Umbilical cord (tissue), 2 donors: ENCODE measurements around the gene RALGDS. TPM values are rescaled to one million over a fixed set of nuclear protein-coding genes. Genes with fewer than 3 reads are reported as not detected.
A peak's percentile ranks its signal among the peaks of the same experiment; 100 is the strongest.
"Not testable (repeated sequence)": the region's sequence is repeated elsewhere in the genome, so short reads cannot be mapped to it uniquely, and the experiment has no call there.

Source experiments
- DNase-seq: peaks from one replicate; pipeline ENCODE4 v3.0.0-alpha.2; 2015; ENCODE audit warnings: low spot score
- total RNA-seq: library from RNA; depleted of rRNA; stranded (reverse); fragments of >200 nt; gene quantifications from one replicate; pipeline ENCODE4 v1.2.3, GENCODE V29; 2014; ENCODE audit warnings: low replicate concordance; ENCODE audit not compliant: insufficient read depth

Gene RALGDS
- total RNA-seq, 1 donor from 2014 or later: 21.9 TPM

DNA sequence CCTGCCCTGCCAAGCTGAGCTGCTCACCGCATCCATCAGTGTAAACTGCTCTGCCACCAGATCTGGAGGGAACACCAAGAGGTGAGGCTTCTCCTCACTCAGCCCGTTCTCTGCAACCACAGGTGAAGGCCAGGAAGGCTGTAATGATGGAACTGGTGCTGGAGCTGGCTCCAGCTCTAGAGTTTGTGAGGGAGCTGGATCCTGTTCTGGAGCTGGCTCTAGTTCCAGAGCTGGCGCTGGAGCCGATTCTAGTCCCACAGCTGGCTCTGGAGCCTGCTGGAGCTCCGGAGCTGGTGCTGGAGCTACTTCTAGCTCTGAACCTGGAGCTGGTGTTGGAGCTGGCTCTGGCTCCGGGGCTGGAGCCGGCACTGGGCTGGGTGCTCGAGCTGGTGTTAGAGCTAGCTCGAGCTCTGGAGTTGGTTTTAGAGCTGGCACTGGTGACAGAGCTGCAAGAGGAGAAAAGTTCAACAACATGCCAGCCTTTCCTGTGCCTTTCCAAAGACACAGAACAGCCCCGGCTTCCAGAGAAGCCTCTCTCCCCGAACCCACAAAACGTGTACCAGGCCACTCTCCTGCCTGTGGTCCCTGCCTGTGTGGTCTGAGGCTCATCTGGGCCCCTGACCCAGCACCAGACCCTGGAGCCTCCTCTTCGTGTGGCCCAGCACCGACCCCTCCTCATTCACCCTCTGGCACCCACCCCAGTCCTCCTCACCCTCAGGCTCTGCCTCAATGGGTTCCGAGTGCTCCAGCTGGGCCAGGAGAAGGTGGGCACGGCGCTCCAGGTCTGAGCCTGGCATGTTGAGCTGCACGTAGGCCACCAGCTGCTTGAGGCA, 12.9 kb downstream of the RALGDS start:
- no peak for DNase-seq

DNA sequence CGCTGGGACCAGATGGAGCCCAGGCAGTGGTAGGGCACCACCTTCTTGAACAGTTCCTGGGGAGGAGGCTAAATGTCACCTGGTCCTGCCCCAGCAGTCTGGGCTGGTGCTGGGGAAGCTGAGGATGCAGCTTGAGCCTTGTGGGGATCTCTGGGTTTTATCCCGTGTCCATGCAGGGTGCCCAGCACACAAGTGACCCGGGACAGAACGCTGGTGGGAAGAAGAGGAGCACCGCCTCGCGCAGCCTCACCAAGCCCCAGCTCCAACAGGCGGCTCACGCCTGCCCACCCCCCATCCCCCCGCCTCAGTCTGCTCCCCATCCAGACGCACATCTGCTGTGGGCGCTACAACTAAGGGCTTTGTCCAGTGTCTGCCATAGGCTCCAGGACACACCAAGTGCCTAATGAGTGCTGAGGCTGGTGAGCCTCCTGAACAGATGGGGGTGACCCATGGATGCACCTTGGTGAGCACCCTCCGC, 13.8 kb downstream of the RALGDS start:
- no peak for DNase-seq

DNA sequence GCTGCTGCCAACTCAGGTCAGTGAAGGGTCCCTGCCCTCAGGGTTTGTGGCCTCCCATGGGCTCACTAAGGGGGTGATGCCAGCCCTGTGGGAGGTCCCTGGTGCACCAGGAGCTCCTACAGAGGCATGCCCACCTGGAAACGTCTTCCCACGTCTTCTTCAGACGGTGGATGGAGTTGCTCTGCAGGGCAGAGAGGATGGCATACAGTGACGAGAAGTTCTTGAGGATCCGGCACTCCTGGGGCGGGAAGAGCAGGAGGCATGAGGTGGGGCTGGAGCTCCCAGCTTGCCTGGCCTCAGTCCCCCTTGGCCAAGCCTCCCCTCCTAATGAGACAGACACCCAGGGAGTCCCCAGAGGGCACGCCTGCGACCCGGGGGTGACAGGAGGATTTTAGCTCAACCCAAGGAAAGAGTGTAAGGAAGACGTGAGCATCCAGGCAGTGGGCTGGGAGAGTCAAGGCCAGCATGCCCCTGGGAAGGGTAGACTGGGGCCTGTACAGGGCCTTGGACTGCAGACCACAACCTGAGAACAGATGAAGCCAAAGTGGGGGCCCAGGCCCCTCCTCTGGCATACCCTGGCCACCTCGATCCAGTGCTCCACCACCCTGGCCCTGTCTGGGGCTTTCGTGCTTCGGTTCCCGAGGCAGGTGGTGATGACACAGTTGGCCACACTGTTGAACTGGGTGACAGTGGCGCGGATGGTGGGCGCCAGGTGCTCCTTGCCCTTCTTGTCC, 14.4 kb downstream of the RALGDS start:
- no peak for DNase-seq

DNA sequence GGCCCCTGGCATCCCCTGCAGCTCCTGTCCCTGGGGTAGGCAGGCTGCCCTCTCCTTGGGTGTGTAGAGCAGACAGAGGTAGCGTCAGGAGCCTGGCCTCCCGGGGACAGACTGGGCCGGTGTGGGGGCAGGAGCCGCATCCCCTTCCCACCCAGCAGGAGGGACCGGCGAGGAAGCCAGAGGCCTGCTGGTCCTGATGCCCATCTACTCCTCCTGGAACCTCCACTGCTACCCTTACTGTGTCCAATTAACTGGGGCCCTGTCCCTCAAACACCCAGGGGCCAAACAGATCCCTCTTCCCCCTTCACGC, 15.6 kb downstream of the RALGDS start:
- DNase-seq: no peak

DNA sequence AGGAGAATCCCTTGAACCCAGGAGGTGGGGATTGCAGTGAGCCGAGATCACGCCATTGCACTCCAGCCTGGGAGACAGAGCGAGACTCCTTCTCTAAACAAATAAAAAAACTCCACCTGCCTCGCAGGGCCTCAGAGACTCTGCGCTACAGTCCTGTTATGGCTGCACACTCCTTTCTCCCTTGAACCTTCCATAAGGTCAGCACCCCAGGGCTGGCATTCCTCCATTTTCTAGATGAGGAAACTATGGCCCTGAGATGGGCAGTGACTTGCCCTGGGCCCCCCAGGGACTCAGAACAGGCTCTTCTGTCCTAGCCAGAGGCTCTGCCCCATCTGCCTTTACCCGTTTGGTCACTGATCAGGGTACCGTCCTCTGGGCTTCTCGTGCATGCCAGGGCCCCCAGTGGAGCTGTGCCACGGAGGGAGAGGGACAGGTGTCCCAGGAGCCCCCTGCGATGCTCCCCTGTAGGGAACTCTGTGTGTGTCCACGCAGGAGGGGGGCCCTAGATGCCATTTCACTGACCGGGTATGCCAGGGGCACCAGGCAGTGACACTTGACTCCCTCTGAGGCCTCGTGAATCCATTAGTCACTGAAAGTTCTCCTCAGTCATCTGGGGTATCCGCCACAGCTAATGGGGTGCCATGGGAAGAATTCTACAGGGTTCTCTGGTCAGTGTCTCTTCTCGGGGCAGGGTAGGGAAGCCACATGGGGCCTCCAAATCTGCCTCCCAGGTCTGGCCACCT, 16.2 kb downstream of the RALGDS start:
- DNase-seq: no peak

DNA sequence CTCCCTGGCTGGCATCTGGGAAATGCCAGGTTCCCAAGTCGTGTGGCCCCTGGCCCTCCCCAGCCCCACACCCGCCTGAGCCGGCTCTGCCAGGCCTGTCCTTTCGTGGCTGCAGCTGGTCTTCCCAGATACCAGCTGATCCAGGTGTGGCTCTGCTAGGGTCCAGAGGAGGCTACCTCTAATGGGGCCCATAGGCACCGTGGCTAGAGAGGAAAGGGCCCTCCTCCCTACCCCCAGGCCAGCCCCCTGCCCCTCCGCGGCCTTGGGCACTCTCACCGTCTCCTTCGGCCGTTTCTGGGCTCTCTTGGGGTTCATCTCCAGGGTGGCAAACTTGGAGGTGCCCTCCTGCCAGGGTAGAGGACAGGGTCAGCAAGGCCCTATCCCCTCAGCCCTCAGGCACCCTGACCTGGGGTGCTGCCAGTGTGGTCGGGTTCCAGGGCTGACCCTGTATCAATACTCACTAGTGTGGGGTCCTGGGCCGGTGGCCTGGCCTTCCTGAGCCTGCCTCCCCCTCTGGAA, 17.0 kb downstream of the RALGDS start:
- no peak for DNase-seq

DNA sequence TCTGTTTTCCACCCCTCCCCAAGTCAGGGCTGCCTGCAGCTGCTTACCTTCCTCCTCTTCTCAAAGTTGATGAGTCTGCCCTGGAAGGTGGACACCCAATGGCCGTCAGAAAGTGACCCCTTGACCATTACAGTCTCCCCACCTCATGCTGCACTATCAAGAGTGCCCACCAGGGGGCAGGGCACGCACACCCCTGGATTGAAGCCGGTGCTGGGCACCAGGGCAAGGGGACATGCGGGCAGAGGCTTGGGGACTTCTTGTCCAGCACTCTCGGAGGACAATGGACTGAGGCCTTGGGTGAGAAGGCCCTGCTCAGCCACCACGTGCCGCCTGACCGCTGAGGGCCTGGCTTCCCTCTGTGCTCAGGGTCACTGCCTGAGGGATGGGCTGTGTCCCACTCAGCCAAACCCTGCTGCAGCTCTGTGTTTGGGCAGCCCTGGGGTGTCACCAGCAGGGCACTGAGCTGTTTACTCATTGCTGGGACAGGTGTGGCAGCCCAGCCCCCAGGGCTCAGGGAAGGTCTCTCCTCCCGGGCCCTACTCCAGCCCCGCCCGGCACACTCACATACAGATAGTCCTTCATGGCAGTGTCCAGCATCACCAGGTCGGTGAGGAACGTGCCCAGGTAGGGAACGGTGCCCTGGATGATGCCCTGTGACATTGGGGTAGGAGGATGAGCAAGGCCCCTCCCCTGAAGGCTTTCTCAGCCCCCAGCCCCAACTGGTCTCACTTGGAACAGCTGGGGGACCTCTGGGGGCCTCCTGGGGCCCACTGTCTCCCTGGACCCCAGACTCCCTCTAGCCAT, 17.7 kb downstream of the RALGDS start:
- peak; percentile 27 for DNase-seq

DNA sequence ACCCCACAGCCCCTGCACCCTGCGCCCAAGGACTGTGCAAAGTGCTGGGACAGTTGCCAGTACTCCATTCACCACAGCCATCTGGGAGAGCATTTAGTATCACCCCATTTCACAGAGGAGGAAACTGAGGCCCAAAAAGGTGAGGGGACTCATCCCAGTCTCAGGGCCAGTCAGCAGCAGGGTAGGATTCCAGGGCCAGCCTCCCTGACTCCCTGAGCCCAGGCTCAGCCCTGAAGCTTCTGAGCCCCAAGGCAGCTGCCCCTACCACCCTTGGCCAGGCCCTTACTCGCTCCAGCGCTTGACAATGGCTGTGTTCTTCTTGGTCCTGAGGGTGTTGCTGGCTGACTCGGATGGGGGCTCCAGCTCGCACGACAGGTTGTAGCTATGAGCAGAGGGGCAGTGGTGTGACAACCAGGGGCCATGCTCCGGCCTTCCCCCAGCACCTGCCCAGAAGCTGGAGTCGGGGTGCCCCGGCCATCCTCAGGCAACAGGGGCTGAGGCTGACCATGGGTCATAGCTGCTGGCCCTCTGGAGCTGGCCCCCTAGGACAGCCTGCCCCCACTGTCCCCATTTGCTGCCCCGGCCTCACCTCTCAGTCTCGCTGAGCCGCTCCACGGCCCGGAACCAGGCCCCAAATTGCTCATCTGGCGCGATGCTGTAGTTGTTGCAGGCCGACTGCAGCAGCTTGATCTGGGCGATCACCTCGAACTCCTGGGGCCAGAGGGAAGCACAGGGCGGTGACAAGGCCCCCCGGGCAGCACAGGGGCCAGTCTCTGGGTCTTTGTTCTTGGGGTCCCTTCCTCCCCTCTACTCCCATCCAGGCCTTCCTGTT, 18.6 kb downstream of the RALGDS start:
- DNase-seq: no peak

DNA sequence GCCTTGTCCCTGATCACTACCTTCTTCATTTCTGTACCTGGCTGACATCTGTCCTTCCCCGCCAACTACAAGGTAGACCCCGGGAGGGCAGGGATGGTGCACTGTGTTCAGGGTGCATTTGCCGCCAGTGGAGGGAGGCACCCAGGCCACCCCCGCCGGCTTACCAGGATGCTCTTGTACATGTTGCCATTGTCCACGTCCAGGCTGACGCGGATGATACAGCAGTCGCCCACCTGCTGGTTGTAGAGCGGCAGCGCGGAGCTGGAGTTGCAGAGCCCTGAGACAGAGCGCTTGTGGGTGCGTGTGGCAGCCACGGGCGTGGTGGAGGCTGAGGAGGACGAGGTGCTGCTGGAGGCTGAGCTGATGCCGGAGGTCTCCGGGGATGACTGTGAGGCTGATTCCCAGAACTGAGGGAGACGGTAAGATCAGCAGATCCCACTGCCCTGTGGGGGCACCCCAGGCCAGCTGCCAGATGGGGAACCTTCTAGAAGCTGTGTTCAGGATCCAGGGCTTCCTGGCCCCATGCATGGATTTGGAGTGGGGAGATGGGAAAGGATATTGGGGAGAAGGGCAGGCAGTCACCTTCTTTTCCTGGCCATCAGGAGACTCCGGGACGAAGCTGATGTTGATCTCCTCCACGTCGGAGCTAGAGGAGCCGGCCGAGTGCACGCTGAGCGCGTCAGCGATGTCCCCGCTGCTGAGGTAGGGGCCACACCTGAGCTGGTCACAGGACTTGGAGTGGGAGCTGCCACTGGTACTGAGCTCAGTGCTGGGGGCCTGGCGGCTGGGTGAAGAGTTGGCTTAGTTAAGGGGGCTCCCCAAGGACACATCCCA, 19.5 kb downstream of the RALGDS start:
- DNase-seq: no peak

DNA sequence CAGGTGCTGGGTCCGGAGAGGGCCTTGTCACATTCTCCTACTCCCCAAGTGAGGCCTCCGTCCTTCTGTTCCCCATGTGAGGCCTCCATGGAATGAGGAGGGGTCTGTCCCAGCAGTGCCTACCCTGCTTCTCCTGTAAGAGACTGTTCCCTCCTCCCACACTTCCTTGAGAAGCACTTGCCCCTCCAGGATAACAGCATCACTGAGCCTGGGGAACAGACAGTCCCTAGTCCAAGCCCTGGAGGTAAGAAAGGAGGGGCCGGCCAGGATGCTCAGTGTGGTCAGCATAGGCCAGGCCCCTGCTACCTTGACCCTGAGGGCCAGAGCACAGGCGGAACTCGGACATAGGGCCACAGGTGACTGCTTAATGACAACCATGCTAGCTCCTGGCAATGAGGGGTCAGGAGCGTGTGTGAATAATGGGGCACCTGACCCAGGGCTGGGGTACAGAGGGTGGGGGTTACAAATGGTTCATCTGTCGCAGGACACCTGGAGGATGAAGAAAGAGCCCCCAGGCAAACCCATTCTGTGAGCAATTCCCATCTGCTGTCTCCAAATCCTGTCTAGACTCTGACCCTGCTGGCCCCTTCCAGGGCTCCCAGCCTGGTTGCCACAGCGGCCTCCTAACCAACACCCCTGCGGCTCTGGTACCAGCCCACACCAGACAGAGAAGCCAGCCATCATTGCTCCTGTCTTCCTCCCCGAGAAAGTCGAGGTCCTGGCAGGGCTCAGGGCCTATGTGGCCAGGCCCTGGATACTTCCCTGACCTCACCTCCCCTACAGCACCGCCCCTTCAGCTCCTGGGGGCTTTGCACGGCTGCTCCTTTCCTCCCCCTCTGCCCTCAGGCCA, 20.3 kb downstream of the RALGDS start:
- no peak for DNase-seq

DNA sequence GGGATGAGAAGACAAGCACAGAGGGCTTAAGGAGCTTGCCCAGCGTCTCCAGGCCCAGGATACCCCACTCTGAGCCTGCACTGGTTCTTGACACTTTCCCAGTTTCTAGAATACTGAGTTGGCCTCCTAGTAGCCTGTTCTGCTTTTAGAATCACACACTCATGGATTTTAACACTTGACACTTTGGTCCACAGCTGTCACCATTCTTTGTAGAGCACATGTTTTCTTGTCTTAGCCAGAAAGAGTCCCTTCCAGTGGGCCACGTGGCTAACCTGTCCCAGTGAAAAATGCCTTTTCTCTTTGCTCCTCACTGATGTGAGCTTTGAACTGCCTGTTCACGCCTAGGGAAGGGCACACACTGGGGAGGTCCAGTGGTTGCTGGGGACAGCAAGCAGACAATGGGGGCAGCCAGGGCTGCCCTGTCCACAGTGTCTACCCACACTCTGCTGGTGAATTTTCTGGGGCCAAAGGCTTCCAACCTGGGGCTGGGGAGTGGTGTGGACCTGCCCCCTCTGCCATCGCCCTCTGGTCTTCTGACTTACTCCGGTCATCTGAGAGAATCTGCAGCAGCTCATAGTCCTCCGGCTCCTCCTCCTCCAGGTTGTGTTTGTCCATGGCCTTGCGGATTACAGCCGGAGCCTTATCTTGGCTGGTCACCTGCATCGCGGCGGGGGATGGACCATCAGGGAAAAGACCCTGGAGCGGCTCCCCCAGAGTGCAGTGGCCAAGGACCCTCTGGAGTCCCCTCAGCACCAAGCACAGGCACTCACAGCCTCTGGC, 21.1 kb downstream of the RALGDS start:
- DNase-seq: no peak

DNA sequence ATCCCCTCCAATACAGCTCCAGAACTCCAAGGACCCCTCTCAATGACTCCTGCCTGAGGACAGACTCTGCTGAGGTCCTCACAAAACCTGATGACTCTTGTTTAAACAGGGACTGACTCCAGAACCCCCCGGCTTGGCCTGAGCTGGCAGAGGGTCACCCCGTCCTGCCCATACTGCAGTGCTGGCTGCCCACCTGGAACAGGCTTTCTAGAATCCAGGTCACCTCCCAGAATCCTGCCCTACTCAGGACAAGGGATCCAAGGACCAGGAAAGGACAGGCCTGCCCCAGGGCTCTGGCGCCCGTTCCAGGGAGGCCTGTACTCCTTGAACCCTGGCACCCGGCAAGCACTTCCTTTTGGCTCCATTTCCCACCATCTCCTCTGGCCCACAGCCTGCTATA, 22.2 kb downstream of the RALGDS start:
- DNase-seq: no peak

DNA sequence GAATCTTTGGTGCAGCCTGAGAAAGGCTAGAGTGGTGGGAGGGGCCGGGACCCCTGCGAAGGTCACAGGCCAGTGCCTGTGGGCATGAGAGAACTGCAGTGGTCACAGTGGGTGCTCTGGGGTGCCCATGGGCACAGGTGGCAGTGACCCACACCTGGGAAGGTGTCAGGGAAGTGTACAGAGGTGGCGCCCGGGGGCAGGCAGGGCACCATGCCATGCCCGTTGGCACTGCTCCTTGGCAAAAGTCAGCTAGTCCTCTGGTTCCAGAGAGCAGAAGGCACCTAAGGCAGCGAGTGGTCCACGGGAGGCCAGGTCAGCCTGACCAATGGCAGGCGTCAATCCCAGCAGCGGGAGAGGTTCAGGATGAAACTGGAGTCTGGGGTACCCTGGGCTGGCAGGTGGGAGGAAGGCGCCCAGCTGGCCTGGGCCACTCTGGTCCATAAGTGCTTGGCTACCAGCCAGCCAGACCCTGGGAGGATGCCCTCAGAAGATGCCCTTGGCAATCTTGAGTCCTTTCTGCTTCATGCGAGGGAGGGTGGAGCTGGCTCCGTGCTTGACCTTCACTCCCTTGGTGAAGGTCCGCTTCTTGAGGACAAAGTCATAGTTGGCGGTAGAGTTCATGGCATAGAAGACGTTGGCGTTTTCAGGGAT, 22.8 kb downstream of the RALGDS start:
- DNase-seq: no peak

DNA sequence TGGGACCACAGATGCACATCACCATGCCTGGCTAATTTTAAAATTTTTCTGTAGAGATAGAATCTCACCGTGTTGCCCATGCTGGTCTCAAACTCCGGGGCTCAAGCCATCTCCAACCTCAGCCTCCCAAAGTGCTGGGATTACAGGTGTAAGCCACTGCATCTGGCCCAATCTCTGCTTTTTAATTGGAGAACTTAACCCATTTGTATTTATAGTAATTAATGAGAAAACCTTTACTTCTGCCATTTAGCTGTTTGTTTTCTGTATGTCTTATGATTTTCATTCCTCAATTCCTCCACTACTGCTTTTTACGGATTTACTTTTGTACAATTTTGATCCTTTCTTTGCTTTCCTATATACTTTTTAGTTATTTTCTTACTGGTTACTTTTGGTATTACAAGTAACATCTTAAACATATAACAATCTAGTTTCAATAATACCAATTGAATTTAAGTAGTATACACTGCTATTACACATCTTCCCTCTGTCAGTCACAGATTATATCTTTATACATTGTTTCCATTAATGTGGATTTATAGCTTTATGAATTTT, 26.1 kb downstream of the RALGDS start:
- DNase-seq: no peak

DNA sequence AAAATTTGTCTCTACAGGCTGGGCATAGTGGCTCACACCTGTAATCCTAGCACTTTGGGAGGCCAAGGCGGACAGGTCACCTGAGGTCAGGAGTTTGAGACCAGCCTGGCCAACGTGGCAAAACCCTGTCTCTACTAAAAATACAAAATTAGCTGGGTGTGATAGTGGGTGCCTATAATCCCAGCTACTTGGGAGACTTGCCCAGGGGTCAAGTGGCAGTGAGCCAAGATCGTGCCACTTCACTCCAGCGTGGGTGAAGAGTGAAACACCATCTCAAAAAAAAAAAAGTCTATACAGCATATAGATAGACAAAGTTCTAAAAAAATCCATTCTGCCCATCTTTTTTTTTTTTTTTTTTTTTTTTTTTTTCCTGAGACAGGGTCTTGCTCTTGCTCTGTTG, 26.7 kb downstream of the RALGDS start:
- not testable (repeated sequence) for DNase-seq

DNA sequence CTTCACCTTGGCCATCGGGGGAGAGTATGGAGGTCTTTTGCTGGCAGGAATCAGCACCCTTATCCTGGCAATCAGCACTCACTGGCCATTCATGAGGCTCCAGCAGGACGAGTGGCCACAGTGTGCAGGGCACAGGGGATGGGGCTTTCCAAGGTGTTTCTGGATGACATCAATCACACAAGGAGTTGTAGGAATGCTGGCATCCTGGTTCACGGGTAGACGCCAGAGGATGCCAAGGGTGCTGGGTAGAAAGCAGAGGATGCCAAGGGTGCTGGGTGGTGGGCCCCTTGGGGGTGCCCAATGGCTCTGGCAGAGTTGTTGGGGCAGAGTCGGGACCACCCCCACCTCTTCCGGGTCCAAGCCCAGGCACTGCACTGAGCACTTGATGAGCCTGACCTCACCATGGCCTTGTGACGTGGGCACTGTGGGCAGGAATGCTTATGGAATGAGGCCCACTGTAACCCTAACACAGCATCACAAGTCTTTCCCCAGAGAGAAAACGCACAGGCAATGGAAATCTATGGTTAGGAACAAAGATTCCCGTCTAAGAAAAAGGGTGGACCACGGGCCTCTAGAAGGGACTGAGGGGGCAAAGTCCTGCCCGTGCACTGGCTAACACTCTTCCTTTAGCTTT, 30.2 kb downstream of the RALGDS start:
- DNase-seq: no peak
